GM19099 (cell line): ENCODE measurements around the gene SPATA12.

Experiments used
- POLR2A ChIP-seq: IDR thresholded peaks from 3 replicates; pipeline ENCODE4 v1.6.1; 2011; ENCODE audit warnings: low read depth; ENCODE audit not compliant: insufficient read length; ENCODE audit errors: extremely low read depth

SPATA12 gene, protein sequence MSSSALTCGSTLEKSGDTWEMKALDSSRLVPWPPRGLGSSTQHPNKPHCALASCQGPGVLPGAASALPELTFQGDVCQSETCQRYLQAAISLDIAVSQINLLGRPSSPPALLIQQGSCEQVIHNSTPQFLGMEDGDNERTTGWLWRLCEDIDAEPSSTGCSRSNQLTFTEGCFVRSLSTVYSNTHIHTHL

DNA sequence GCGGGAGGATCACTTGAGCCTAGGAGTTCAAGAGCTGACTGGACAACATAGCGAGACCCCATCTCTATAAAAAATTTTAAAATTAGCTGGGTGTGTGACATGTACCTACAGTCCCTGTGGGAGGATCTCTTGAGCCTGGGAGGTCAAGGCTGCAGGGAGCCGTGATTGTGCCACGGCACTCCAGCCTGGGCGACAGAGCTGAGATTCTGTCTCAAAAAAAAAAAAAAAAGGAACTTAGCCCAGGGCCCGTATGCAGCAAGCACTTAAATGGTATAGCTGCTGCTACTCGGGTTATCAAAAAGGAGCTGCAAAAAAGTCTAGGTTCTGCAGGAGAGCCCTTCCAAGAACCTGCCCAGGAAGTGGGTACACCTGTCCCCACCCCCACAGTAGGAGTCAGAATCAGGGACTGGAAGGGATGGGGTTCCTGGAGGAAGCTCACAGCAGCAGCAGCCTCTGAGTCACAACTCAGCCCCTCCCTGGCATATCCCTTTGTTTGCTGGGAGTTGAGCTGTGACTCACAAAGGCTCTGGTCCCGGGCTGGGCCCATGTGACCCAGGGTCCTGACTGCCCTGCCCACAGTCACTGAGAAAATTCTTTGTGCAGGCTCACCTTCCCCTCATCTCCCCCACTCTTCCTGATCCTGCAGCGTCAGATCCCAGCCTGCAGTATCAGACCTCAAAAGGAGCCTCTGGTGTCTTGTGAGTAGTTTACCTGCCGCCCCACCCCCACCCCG lies at the start of gene SPATA12:
TSS of gene SPATA12 (plus strand) at position 576 of the 733 bp plus-strand sequence. CDS start 13,031 bp downstream, outside the sequence.
- TF ChIP-seq POLR2A = no peak

DNA sequence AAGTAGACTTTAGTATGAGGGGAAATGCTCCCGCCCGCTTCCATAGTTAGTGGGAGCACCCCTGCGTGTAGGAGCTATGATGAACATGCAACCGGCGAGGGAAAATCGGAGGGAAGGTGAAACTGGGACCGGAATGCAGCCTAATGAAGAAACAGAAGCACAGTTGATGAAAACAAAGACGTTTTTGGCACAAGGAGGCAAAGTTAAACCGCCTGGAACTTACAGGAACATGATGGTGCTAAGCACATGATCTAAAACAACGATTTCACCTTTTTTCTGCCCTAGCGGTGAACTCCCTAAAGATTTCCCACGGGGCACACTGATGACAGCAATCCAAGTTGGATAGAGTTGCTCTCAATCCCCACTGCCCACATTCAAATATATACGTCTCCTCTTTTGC lies 49.4 kb upstream of the SPATA12 start:
- TF ChIP-seq POLR2A = no peak

DNA sequence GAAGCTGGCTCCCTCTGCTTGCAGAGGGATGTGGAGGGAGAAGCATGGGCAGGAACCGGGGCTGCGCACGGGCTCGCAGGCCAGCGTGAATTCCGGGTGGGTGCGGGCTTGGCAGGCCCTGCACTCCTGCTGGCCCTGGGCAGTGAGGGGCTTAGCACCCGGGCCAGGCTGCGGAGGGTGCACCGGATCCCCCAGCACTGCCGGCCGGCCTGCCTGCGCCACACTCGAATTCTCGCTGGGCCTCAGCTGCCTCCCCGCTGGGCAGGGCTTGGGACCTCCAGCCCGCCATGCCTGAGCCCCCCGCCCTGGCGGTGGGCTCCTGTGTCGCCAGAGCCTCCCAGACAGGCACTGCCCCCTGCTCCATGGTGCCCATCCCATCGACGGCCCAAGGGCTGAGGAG lies 47.6 kb upstream of the SPATA12 start:
- TF ChIP-seq POLR2A = no peak

DNA sequence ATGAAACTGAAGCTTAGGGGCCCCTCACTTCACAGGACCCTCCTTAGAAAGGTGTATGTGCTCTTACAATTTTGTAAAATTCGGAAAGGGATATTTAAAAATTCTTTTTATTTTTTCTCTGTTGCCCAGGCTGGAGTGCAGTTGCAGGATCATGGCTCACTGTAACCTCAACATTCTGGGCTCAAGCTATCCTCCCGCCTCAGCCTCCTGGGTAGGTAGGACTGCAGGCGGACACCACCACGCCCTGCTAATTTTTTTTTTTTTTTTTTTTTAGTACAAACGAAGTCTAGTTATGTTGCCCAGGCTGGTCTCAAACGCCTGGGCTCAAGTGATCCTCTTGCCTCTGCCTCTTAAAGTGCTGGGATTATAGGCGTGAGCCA lies 45.1 kb upstream of the SPATA12 start:
- TF ChIP-seq POLR2A = no peak

DNA sequence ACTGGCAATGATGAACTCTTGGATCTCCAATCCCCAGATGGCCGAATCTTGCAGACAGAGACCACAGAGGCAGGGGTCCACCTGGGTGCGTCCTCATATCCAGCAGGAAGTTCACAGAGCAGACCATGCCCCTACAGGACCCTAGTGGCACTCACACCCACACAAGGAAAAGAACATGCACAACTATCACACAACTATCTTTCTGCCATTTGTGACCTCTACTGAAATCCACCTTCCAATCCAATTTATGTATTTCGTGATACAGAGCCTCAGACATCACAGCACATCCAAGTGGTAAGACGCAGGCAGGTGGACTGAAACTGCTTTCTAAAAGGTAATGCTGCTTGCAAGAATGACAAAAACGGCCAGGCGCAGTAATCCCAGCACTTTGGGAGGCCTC lies 44.6 kb upstream of the SPATA12 start:
- TF ChIP-seq POLR2A = no peak

DNA sequence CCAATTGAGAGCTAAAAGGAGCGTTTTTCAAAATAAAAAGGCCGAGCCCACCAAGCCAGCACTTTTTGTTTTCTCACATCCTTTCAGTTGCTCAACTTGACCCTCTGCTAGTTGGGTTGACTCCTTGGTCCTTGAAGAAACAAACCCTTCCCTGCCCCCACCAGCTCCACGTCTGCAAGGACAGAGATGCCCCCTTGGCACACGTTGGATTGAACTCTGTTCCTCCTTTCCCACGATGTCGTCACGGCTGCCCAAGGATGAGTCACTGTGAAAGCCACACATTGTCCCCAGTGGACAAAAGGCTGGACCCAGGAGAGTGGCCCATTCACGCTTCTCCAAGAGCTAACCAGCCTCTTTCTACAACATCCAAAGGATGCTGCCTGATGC lies 43.0 kb upstream of the SPATA12 start:
- TF ChIP-seq POLR2A = no peak

DNA sequence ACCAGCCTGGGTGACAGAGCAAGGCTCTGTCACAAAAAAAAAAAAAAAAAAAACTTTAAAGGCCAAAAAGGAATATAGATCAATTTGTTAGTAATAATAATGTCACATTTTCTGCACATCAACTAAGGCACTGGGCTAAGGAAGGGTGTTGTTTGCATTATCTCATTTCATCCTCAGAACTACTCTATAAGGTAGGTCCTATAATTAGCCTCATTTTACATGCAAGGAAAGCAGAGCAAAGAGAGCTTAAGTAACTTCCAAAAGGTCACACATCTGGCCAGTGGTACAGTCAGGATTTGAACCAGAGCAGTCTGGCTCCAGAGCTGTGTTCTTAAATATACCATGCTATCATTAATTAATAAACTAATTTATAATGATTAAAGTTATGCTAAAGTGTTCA lies 42.2 kb upstream of the SPATA12 start:
- no peak for TF ChIP-seq POLR2A

DNA sequence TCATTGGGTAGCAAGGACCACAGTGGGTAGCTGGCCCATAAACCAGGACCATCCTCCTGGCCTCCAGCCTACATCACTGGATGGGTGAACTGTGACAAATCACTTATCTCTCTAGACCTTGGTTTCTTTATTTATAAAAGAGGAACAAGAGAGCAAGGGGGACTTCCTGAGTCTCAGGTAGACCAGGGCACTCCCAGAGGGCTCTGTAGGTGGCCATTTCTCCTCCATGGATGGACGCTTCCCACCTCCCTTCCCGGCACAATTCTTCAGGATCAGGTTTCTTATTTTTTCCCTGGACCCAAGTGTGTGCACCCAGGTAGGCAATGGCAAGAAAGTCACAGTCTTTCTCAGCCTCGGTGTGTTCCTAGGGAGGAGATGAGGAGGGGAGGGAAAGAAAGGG lies 41.4 kb upstream of the SPATA12 start:
- TF ChIP-seq POLR2A = no peak

DNA sequence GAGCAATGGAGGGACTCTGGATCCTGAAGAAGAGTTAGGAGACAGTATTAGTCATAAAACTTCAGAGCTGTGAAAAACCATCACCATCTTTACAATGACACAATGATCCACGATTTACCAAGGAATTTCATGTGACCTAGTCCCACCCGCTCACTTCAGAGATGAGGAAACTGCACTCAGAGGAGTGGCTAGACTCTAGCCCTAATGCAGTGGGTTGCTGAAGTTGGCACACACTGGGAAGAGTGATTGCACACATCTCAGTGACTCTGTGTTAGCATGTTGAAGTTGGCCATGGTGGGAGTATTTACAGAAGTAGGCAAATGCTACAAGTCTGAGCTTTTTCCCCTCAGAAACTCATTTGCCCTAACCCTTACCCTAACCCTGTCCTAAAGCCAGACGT lies 35.2 kb upstream of the SPATA12 start:
- TF ChIP-seq POLR2A = no peak

DNA sequence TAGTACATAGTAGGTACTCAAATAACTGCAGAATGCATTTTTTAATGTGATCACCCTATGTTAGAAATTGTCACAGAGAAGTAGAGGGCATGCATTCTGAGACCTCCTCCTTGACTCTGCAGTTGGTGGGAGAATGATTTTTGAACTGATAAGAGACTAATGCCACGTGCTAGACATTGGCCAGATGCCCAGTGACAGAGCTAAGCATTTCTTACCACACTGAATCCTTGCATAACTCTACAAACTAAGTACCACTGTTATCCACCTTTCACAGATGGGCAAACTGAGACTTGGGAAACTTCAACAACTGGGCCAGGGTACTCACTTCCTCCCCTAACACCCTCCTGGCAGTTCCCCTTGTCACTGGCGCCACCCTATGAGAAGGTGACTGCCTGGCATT lies 33.5 kb upstream of the SPATA12 start:
- no peak for TF ChIP-seq POLR2A

DNA sequence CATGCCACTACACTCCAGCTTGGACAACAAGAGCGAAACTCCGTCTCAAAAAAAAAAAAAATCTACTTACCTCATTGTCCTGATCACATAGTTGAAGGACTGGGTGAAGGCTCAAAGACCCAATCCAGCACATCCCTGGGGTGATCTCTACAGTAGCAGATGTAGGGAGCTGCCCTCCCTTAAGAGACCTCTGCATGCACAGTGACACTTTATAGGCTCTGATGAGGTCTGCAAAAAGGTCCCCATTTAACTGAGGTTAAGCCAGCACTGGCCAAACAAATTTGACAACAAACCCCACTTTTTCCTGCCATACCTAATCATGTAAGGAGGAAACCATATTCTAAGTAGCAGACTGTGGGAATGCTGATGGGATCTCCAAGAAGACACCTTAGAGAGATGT lies 31.1 kb upstream of the SPATA12 start:
- no peak for TF ChIP-seq POLR2A

DNA sequence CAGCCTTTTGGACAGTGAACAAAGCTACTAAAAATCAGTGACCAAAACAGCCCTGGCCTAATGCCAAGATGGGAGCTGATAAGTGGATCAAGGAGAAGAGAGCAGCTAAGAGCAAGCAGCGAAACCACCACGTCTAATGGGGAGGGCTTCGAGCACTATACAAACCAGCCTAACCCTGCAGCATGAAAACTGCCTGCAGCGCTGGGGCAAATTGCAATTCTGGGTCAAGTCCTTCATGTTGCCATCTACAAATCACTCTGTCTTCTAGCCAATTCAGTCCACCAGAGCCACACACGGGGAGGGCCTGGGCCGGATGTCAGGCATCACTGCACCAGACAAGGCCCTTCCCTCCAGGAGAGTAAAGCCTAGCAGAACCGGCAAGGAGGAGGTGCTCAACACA lies 30.5 kb upstream of the SPATA12 start:
- TF ChIP-seq POLR2A = no peak

DNA sequence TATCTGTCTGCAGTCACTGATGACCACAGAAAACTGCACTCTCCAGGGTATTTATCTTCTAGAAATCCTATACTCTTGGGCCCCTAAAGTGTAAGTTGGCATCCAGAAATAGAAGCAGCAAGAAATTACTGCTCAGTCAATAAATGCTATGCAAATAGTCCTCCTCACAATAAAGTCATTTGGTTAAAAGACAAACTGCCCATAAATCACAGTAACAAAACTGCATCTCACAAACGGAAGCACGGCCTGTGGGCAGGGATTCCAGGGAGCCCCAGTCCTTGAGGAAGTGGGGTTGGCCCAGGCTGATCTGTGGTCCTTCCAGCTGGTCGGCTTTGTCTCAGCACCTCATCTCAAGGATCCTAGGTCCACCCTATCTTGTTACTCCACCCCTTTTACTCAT lies 29.7 kb upstream of the SPATA12 start:
- TF ChIP-seq POLR2A = no peak

DNA sequence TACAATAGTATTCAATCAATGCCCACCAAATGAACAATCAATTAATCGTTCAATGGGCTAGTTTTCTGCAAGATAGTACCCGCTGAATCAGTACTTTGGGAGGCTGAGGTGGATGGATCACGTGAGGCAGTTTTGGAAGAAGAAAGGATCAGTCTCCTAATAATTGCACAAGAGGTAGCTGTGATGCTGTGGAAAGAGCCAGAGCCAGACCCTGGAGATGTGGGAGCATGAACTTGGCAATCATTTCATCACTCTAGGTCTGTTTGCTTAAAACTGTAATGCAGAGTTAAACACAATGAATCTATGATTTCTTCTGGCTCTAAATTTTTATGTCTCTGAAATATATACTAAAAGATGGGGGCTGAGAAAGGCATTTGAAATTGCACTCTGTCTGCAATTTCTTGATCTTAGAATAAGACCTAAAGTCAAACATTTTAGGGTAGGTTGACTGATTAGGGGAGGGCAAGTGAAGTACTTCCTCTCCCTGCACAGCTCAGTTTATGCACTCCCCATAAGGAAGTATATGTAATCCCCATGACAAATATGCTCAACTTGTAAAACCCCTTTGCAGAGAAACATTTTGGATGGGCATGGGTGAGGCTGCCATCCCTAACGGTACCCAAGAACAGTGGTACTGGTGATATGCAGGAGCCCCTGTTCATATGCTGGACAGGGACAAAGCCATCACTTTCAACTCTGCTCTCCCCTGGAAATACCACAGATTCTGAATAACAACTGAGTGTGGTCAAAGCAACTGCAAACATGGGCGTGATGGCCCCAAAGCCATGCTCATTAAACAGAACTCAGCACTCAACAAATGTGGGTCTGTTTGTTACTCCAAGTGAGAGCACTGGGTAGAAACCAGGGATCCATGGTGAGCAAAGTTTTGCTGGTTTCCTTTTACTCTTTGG lies 28.6 kb upstream of the SPATA12 start:
- TF ChIP-seq POLR2A = no peak

DNA sequence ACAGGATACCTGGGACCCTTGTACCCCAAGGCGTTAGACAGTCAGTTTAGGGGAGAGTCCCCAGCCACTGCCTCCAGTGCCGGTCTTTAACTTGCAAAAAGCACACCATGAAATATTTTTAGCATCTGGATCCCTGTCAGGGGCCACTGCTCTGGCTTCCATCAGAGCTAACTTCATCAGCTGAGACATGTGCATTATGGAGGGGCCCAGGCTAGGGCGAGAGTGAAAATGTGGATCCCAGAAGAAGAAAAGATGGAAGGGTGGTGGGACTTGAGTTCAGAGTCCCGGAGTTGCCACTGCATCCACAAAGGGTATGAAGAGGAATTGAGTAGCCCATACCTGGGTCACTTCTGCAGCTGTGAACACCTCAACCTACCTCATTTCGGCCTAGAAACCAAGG lies 23.5 kb upstream of the SPATA12 start:
- TF ChIP-seq POLR2A = no peak
